GM21367 (cell line): Measurements from ENCODE around the gene FBXL20.
"Not testable (repeated sequence)": the region's sequence is repeated elsewhere in the genome, so short reads cannot be mapped to it uniquely, and the experiment has no call there.

Experiments used
- ATAC-seq: cut with Tn5 transposase; IDR thresholded peaks from one replicate; pipeline ENCODE4 v1.9.1; 2021; ENCODE audit not compliant: unreplicated experiment

FBXL20 gene

DNA sequence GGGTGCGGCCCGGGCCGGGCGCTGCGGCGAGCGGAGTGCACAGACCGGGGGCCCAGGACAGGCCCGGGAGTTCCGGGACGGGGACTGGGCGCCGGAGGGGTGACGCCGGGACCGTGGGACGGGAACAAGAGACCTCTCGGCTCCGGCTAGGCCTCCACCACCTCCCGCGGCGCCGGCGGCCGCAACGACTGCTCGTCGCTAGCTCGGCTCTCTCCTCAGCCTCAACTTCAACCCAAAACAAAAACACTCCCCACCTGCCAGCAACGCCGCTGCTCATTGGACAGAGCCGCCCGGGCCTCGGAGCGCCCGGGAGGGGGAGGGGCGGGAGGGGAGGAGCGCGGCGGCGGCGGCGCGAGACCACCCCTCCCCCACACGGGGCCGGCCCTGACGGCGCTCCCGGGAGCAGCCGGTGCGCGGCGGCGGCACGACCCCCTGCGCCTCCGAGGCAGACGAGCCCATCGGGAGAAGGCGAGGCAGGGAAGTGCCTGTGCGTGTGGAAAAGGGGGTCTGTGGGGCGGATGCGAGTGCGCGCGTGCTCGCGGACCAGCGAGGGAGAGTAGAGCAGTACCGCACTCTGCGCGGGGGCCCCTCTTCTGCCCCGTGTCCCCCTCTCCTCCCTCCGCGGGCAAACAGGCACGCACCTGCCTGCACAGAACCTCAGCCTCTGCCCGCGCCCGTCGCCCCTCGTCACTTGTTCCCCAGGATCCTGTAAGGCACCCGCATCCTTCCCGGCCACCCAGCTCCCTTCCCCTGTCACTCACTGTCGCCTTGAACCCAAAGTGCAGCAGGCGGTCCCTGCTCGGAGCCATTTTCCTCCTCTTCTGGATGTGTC is at the start of gene FBXL20:
FBXL20 (minus strand) TSS at position 215 of the 832 bp plus-strand sequence. CDS start 224 bp downstream, outside the sequence.
- ATAC-seq: peak; percentile 49

DNA sequence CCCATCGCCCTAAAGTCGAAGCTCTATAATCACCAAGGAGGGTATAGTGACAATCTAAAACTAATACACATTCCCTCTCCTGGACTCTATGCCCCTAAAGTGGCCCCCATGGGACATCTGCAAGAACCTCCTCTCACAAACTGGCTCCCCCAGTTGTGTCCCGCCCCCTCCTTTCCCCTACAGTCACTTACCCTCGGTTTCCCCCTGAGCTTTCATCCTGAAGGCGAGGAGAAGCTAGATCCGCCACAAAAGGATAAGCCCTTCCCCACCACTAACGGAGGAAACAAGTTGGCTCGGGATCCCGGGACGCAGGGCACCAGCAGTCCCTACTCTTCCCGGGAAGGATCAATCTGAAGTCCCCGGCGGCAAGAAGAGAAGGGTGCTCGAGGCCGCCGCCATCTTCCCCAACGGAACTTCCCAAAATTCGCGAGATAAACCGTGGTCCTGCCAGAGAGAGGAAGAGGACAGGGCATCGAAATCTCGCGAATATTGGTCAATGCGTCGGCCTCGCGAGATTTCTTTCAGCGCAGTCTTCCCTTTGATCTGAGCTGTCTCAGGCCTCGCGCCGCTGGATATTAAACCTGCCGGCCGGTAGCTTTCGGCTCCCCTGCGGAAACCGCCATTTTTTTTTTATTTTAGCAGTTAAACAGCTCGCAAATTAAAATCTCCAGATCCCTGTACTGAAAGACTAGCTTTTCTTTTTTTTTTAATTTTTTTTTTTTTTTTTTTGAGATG is 49.6 kb upstream of the FBXL20 start, which contains the start of gene MED1:
MED1 (minus strand) TSS at position 417 of the 735 bp plus-strand sequence; CDS start at position 216, 201 bp downstream.
- peak; percentile 70 for ATAC-seq

DNA sequence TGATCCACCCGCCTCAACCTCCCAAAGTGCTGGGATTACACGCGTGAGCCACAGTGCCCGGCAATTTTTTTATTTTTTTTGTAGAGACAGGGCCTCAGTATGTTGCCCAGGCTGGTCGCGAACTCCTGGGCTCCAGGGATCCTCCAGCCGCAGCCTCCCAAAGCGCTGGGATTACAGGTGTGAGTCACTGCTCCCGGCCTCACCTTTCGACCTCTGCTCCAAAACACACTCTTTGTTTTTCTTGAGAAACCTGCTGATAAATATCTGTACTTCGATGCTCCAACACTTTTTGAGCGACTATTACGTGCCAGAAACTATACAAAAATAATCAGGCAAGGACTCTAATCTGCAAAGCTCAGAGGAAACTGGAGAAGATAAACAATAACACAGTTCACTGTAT is 48.6 kb upstream of the FBXL20 start:
- no peak for ATAC-seq

GRCh38 chr17:39447561-39447960 is 46.1 kb upstream of the FBXL20 start:
- ATAC-seq: no peak

DNA sequence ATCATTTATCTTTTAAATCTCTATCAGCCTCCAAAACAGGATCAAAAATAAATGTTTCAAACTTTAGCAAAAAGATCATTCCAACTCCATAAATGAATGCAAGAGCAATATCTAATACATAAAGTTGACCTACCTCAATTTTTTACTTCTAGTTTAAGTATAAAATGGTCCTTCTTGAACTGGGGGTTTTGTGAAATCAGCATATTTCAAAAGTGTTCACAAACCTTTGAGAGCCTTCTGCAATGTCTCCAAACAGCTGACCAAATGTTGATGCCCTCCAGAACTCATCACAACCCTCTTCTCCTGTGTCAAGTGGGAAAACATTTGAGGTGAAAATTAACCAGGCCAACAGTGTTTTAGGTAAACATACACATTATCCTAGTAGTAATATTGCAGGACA is 41.9 kb upstream of the FBXL20 start:
- no peak for ATAC-seq

DNA sequence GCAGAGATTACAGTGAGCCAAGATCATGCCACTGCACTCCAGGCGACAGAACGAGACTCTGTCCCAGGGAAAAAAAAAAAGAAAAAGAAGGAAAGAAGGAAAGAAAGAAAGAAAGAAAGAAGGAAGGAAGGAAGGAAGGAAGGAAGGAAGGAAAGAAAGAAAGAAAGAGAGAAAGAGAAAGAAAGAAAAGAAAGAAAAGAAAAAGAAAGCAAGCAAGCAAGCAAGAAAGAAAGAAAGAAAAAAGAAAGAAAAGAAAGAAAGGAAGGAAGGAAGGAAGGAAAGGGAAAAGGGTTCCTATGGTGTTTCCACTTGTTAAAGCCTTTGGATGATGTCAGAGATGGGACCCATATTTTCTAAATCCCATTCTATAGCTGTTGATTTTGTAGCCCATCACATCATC is 38.4 kb upstream of the FBXL20 start:
- ATAC-seq: not testable (repeated sequence)

GRCh38 chr17:39429600-39429999 is 28.2 kb upstream of the FBXL20 start:
- ATAC-seq: no peak

DNA sequence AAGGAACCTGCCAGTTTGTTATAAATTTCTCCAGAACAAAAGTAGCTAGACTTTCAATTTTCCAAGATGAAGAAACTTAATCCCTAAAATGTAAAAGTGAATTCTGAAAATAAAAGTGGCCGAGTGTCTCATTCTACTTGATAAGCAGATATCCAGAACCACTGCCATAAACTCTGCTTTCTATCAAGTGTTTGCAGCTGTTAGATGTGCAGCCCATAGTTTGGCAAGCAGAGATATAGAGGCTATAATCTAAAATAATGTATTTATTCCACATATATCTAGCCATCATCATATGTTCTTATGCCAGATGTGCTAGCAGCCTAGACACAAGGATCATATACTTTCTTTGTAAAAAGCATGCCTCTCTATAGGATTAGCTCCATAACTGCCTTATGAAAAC is 14.7 kb upstream of the FBXL20 start:
- no peak for ATAC-seq

- ATAC-seq: no peak
These were observed 8.9 kb upstream of the FBXL20 start for GRCh38 chr17:39410279-39410678.

GRCh38 chr17:39408360-39408759 is 6.9 kb upstream of the FBXL20 start:
- no peak for ATAC-seq

DNA sequence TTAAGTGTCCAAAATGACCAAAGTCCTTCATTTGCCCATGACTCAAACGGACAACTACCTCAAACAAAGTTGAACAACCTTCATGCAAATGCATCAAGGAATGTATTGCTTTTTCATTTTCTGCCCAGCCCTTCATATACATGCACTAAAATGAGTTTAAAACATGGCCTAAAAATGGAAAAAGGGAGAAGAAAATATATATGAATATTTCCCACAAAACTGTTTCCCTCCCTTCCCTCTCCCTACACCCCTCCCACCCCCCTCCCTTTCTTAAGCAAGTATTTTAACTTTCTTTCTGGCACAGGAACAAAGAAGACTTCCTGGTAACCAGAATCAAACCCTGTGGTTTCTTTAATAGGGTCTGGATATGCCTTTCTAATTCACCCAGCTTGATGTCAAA is 5.5 kb upstream of the FBXL20 start:
- ATAC-seq: no peak

DNA sequence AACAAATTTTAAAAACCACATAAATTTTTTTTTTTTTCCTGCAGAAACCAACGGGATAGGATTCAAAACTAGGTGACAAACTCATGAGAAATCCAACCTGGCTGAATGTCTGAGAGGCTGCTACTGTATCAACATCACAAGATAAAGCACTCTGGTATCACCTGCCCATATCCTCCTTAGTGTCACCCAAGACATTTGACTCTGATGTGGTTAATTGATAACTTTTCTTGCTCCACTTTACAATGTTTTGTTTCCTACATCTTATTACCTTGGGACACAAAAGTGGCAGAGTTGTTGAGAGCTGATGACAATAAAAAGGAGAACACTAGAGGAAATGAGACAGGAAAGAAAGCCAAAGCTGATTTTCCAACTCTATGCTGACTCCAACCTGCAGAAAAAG is 4.0 kb upstream of the FBXL20 start:
- ATAC-seq: no peak

- ATAC-seq: no peak
These were observed 3.3 kb upstream of the FBXL20 start for GRCh38 chr17:39404542-39405378.

- ATAC-seq: no peak
These were observed 1.6 kb upstream of the FBXL20 start for GRCh38 chr17:39402890-39403605.

GRCh38 chr17:39402244-39402889 is 941 bp upstream of the FBXL20 start:
- ATAC-seq: peak; percentile 49

- ATAC-seq: peak; percentile 5
These were observed 647 bp downstream of the FBXL20 start for GRCh38 chr17:39400547-39401411.

GRCh38 chr17:39399791-39400190 is 1.6 kb downstream of the FBXL20 start:
- ATAC-seq: no peak

DNA sequence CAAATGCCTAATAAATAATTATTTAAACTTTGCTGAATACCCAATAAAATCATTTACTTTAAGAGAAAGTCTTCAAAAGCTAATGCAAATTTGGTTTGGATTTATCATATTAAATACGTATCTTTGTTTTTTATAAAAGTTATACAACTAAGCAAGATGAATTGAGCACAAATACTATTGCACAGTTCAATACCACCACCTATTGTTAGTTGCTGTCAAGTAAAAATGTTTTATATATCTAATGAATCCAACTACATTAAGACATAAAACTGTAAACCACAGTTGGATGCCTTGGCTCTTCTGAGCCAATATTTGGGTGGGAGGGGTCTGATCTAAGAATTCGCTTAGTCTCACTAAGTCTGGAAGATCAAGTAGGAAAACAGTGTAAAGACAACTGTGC is 7.7 kb downstream of the FBXL20 start:
- no peak for ATAC-seq

GRCh38 chr17:39391448-39391847 is 10.0 kb downstream of the FBXL20 start:
- ATAC-seq: no peak
